HG03039 (cell line): ENCODE data around the gene SUGCT.

Experiments used
- ATAC-seq: cut with Tn5 transposase; IDR thresholded peaks from one replicate; pipeline ENCODE4 v1.9.1; 2021; ENCODE audit warnings: mild to moderate bottlenecking, moderate library complexity; ENCODE audit not compliant: unreplicated experiment

Gene SUGCT

GRCh38 chr7:40315277-40315676 lies 180.5 kb downstream of the SUGCT start:
- no peak for ATAC-seq

DNA sequence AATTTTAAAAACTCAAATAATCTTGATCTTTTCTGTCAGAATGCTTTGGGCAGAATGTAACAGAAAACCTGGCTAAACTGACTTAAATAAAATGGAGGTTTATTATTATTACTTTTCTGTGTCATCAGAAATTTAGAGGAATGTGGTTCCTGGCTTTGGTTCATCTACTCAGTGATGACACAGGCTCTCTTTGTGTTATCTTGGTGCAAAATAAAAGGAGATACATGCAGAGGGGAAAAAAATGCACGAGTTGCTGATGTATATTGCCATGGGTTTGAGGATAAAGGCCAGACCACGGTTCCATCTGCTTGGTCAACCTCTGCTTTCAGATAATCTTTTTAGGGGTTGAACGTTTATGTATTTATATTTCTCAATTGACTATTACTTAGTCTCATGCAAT lies 181.4 kb downstream of the SUGCT start:
- ATAC-seq = no peak

DNA sequence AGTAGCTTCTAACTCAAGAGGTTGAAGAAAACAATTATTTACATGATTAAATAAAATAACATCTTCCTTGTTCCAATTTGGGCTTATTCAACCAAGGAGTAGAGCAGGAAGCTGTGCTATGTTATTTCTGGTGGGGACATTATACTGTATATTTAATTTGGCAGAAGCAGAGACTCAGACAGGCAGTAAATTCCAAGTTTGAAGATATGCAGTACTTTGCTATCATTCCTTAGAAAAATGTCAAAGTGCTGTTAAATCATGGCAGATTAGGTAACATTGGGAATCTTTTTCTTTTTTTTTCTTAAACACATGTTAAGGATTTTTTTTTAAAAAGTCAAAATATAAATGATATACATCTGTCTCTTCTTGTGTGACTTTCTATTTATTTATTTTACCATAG lies 190.1 kb downstream of the SUGCT start:
- ATAC-seq = no peak

- ATAC-seq = no peak
These were observed 192.3 kb downstream of the SUGCT start for GRCh38 chr7:40327113-40327512.

- ATAC-seq = no peak
These were observed 193.1 kb downstream of the SUGCT start for GRCh38 chr7:40327873-40328272.

- ATAC-seq = no peak
These were observed 194.9 kb downstream of the SUGCT start for GRCh38 chr7:40329601-40330153.

DNA sequence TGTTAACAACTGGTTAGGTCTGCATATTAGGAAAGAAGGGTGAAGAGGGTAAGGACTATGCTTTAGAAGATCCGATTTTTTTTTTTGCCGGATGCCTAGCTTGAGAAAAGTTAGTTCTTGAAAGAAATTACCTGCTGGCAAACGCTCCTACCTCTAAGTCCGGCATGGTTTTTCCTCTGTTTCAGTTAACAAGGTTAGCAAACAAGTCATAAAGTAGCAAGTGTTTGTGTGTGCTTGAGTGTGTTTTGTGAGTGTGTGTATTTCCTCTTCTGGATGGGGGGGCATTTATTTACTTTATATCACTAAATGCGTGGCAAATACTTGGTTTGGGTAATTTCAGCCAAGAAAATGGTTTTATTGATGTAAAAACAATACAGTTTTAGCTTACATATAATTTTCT lies 195.6 kb downstream of the SUGCT start:
- ATAC-seq = no peak

DNA sequence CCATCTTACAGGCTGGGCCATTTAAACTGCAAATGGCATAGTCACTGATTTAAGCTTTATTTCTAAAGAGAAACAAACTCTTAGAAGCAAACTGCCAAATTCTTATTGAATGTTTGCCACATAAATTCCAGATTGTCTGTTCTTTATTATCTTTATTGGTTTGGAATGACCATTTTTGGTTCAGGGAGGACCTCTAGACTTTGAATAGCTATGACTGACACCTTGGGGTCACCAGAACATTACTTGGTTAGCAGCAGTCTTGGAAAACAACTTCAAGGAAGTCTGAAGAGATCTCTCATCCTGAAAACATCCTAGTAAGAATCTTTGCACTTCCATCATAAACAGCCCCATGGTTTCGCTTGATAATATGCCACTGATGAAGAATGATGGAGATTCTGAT lies 197.1 kb downstream of the SUGCT start:
- ATAC-seq = no peak

GRCh38 chr7:40332516-40332915 lies 197.7 kb downstream of the SUGCT start:
- ATAC-seq = no peak

- ATAC-seq = no peak
These were observed 207.0 kb downstream of the SUGCT start for GRCh38 chr7:40341836-40342235.

GRCh38 chr7:40346554-40346953 lies 211.7 kb downstream of the SUGCT start:
- no peak for ATAC-seq

- no peak for ATAC-seq
These were observed 213.4 kb downstream of the SUGCT start for GRCh38 chr7:40348126-40348728.

DNA sequence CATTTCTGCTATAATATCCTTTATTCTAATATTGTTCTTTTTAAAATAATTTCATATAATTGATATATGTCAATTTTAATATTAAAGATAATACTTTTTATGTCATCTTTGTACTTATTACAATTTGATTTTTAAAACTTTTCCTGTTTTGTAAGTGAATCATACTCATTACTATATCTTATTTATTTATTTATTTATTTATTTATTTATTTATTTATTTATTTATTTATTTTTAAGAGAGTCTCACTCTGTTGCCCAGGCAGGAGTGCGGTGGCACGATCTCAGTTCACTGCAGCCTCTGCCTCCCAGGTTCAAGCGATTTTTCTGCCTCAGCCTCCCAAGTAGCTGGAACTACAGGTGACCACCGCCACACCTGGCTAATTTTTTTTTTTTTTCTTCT lies 215.3 kb downstream of the SUGCT start:
- no peak for ATAC-seq

DNA sequence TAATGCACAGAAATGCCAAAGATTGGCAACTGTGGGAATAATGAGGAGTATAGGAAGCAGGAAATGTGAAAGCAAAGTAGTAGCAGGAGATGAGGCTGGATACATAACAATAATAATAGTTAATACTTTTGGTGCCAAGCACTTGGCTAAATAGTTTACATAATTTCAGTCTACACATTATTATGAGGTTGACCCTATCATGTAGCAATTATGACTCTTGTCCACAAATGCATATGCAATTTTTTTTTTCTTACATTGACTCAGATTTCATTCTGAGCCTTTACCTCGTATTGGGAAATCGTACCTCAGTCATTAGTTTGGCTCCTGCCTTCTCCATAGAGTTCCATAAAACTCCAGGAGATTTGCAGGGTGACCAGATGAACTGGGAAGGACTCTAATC lies 219.9 kb downstream of the SUGCT start:
- no peak for ATAC-seq

GRCh38 chr7:40356312-40356711 lies 221.5 kb downstream of the SUGCT start:
- no peak for ATAC-seq

DNA sequence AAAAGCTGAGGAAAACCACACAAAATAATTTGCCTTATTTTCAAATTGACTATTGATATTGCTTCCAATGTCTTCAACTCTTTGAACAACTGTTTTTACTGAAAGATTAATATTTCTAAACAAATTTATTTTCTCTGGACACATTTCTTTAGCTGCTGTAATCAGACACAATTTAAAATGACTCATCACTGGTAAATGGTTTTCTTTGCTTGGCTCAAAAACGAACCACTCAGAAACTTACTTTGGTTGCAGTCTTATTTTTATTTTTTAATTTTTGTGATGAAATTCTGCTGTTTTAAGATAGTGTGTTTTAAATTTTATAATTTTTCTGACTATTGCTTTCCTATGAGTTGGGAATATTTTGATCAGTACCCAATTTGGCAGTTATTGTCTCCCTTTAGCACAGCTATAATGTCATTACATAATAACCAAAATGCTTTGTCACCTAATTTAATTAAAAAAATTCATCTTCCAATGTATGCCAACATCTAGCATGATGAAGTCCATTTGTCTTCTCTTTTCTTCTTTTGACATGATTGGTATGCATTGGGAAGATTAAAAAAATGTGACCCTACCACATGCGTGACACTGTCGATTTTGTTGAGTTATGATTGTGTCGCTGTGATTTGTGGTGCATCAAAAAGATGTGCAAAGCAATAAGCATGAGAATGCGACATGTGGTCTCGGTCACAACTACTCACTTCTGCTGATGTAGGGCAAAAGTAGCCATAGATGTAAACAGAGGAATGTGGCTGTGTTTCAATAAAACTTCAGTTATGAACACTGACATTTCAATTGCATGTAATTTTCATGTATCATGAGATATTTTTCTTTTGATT lies 222.3 kb downstream of the SUGCT start:
- ATAC-seq = no peak

- ATAC-seq = no peak
These were observed 235.0 kb downstream of the SUGCT start for GRCh38 chr7:40369641-40370277.

GRCh38 chr7:40371806-40372440 lies 237.1 kb downstream of the SUGCT start:
- no peak for ATAC-seq

DNA sequence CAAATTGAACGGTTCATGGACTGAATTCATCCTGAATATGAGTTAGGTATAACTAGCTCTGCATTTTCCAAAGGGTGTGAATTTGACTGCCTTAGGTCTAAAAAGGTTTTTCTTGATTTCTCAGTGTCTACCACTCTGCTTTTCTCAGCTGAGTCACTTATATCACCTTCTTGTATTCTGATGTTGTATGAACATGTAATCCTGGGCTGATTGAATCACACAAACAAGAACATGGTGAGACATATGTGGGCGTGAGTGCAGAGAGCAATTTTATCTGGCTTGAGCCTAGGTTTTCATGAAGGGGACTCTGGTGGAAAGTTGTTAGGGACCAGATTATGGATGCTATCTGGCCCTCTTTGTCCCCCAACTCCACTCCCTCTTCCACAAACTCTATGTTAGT lies 239.8 kb downstream of the SUGCT start:
- no peak for ATAC-seq

- no peak for ATAC-seq
These were observed 245.3 kb downstream of the SUGCT start for GRCh38 chr7:40380111-40380510.

- ATAC-seq = no peak
These were observed 247.3 kb downstream of the SUGCT start for GRCh38 chr7:40382145-40382544.
